ENCODE data around the gene PLCB3.
"Not testable (repeated sequence)": the region's sequence is repeated elsewhere in the genome, so short reads cannot be mapped to it uniquely, and the experiment has no call there.

The PLCB3 gene

DNA sequence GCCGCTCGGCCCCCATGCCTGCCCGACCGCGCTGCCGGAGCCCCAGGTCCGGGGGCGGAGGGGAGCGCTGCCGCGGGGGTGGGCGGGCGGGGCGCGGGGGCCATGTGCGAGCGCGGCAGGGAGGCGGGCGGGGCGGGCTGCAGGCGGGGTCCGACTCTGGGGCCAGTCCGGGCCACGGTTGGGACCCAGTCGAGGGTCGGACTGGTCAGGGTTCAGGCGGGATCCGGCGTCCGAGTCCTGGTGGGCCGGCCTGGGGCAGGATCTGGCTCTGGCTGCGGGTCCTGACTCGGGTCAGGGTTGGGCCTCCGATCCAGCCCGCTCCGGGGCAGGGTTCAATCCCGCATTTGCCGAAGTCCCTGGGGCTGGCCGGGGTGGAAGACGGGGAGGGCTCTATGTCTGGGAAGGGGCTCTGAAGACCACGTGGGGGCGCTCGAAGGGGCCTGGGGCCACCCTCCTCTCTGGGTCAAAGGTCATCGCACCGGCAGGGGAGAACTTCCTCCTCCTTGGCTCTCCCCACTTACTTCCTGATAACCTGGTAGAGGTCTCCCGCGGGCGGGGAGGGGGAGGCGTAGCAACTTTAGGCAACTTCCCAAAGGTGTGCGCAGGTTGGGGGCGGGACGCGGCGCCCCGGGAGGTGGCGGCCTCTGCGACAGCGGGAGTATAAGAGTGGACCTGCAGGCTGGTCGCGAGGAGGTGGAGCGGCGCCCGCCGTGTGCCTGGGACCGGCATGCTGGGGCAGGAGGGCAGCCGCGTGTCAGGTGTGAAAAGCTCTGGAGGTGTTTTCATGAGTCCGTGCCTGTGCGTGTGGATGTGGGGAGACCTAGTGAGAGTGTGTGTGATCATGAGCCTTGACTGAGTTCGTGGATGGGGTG, 54.6 kb downstream of the PLCB3 start:
- intact Hi-C loops (cut with DNase I), result loop anchor here (2.0 kb wide), 1 partner anchor 35 kb away; no protein-coding TSS in a partner anchor
- peak; percentile 46 to 82 (median 64) for DNase-seq

DNA sequence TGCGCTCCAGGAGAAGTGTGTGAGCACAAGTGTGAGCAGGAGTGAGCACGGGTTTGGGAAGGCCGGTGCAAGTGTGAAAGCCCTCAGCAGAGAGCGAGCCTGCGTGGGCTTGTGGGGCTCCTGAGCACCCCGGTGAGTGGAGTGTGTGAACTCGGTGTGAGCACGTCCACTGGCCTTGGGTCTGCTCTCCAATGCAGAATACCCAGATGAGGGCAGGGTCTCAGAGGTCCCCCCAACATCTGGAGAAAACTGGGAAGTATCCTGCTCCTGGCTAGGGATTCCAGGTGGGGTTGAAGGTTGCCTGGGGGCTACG, 55.2 kb downstream of the PLCB3 start:
- peak in 3 of 42 donors; percentile 17 to 41 (median 36) for DNase-seq
- intact Hi-C loops (cut with DNase I), result no loop called here

DNA sequence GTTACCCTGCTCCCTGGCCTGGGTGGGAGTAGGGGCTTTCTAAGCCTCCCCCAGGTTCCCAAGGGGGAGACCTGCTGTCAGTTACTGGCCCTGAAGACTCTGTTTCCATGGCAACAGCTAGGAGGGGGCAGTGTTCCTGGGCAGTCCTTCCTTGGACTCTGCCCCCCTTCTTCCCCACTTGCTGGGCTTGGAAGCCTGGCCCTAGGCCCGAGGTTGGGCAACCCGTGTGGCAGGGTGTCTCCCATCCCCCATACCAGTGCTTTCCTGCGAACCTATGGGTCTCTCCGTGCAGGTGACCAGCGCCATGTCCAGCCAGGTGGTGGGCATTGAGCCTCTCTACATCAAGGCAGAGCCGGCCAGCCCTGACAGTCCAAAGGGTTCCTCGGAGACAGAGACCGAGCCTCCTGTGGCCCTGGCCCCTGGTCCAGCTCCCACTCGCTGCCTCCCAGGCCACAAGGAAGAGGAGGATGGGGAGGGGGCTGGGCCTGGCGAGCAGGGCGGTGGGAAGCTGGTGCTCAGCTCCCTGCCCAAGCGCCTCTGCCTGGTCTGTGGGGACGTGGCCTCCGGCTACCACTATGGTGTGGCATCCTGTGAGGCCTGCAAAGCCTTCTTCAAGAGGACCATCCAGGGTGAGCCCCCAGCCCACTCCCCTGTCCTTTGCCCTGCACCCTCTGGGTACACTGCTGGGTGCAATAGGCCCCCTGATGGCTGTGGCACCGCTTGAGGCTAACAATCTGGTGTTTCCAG, 55.7 kb downstream of the PLCB3 start:
- DNase-seq, result peak in 12 of 42 donors; percentile 37 to 63 (median 49)
- intact Hi-C loops (cut with DNase I), result no loop called here

DNA sequence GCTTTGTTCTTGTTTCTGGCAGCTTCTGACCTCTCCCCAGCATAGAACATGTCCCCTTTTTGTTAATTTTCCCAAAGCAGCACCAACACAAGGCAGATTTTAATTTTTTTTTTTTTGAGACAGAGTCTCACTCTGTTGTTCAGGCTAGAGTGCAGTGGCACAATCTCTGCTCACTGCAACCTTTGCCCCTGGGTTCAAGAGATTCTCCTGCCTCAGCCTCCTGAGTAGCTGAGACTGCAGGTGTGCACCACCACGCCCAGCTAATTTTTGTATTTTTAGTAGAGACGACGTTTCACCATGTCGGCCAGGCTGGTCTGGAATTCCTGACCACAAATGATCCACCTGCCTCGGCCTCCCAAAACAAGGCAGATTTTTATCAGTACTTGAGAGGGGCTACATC, 56.5 kb downstream of the PLCB3 start:
- DNase-seq; intact Hi-C loops (cut with DNase I): not testable (repeated sequence)

DNA sequence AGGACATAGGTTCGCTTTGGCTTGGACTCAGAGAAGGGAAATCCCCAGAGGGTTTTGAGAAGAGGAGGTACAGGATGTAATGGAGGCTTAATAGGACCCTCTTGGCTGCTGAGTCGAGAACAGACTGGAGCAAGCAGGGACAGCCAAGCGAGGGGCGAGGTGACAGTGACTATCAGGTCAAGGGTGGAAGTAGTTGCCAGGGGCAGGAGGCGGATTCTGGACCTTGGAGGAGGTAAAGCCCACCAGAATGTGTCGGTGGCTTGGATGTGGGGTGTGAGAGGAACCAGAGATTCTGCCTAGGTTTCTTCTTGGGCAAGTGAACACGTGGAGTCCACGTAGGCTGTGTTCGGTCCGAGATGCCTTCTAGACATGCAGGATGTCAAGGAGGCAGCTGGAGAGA, 61.6 kb downstream of the PLCB3 start:
- intact Hi-C loops (cut with DNase I), result no loop called here
- no peak for DNase-seq

DNA sequence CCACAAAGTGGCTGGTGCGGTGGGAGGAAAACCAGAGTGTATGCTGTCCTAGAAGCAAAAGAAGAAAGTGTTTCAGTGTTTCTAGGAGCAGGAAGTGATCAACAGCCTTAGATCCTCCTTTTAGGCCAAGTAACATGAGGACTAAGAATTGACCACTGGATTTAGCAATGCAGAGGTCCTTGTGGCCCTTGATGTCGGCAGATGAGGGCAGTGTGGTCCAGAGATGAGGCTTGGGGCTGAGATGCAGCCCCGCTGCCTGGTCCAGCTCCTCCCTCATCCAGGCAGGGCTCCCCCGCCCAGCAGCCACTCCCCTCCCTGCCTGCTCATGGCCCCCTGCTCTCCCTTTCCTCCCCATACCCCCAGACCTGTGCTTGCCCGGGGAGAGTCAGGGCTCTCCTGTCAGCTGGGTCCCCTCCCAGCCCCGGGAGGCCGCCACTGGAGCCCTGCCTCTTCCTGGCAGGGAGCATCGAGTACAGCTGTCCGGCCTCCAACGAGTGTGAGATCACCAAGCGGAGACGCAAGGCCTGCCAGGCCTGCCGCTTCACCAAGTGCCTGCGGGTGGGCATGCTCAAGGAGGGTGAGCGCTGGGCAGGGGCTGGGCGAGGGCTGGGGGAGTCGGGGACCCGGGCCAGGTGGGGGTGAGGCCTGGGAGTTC, 62.3 kb downstream of the PLCB3 start:
- intact Hi-C loops (cut with DNase I), result no loop called here

DNA sequence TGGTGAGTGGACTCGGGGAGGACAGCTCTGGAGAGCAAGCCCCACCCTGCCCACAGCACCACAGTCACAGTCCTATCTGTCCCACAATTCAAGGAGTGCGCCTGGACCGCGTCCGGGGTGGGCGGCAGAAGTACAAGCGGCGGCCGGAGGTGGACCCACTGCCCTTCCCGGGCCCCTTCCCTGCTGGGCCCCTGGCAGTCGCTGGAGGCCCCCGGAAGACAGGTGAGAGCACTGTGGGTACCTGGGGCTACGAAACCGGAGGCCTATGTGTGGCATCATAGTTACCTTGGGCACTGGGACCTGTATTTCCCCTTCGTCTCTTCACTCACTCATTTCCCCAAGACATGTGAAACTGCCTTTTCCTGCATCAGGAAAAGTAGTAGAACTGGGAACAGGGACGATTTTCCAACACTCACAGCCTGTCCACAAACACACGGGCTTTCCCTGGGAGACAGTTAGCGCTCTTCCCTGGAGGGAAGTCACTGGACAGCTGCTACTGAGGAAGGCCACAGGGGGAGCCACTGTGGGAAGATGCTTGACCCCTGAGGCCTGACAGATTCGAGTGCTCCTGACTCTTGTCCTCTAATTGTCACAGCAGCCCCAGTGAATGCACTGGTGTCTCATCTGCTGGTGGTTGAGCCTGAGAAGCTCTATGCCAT, 62.9 kb downstream of the PLCB3 start:
- intact Hi-C loops (cut with DNase I), result no loop called here
- no peak for DNase-seq

More for the DNA sequence above, 62.3 kb downstream of the PLCB3 start:
- peak in 17 of 42 donors; percentile 30 to 73 (median 43) for DNase-seq

DNA sequence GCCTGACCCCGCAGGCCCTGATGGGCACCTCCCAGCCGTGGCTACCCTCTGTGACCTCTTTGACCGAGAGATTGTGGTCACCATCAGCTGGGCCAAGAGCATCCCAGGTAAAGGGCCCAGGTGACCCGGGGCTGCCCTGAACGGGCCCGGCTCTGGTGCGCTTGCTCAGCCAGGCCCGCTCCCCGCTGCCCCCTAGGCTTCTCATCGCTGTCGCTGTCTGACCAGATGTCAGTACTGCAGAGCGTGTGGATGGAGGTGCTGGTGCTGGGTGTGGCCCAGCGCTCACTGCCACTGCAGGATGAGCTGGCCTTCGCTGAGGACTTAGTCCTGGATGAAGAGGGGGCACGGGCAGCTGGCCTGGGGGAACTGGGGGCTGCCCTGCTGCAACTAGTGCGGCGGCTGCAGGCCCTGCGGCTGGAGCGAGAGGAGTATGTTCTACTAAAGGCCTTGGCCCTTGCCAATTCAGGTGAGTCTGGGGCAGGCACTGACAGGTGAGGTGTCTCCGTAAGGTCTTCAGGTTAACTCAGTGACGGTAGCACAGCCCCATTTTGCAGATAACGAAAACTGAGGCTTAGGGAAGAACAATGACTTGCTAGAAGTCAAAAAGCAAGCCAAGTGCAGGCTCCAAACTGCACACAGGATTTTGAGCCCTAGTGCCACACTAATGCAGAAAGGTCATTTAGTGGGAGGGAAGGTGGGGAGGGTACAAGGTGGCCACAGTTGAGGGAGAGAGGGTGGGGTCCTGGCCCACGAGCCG, 63.7 kb downstream of the PLCB3 start:
- no peak for DNase-seq

DNA sequence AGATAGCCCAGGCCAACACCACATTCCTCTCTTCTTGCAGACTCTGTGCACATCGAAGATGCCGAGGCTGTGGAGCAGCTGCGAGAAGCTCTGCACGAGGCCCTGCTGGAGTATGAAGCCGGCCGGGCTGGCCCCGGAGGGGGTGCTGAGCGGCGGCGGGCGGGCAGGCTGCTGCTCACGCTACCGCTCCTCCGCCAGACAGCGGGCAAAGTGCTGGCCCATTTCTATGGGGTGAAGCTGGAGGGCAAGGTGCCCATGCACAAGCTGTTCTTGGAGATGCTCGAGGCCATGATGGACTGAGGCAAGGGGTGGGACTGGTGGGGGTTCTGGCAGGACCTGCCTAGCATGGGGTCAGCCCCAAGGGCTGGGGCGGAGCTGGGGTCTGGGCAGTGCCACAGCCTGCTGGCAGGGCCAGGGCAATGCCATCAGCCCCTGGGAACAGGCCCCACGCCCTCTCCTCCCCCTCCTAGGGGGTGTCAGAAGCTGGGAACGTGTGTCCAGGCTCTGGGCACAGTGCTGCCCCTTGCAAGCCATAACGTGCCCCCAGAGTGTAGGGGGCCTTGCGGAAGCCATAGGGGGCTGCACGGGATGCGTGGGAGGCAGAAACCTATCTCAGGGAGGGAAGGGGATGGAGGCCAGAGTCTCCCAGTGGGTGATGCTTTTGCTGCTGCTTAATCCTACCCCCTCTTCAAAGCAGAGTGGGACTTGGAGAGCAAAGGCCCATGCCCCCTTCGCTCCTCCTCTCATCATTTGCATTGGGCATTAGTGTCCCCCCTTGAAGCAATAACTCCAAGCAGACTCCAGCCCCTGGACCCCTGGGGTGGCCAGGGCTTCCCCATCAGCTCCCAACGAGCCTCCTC, 64.6 kb downstream of the PLCB3 start:
- intact Hi-C loops (cut with DNase I), result loop anchor here (5.0 kb wide), 1 partner anchor 41 kb away; the partner anchor contains the start of gene RPS6KA4

More for the DNA sequence above, 63.7 kb downstream of the PLCB3 start:
- intact Hi-C loops (cut with DNase I), result loop anchor here (5.0 kb wide), 1 partner anchor 42 kb away; the partner anchor contains the start of gene RPS6KA4

DNA sequence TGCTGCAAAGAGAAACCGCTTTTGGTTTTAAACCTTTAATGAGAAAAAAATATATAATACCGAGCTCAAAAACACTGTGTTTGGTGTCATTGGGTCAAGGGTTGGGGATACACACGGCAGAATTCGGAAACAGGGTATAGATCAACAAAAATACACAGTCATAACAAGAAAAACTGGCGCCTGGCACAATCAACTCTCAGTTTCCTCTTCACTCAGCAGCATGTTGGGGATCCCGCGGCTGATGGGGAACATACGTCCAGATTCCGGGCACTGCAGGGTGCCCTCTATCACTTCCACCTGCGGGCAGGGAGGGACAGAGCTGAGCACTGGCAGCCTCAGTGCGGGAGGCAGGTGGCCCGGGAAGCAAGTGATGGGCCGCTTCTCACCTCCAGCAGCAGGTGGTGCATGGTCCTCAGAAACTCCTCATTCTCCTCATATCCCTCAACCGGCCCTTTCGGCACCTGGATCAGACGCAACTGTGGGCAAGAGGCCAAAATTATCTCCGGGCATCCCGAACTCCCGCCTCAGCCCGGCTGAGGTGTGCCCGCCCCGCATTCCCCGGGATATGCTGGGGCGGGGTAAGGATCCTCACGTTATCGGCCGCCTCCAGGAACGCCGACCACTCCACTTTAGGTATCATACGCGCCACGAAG, 65.5 kb downstream of the PLCB3 start:
- peak in 6 of 42 donors; percentile 14 to 44 (median 30) for DNase-seq
- intact Hi-C loops (cut with DNase I), result loop anchor here (5.0 kb wide), 1 partner anchor 41 kb away; the partner anchor contains the start of gene RPS6KA4

More for the DNA sequence above, 64.6 kb downstream of the PLCB3 start:
- DNase-seq, result not testable (repeated sequence)

DNA sequence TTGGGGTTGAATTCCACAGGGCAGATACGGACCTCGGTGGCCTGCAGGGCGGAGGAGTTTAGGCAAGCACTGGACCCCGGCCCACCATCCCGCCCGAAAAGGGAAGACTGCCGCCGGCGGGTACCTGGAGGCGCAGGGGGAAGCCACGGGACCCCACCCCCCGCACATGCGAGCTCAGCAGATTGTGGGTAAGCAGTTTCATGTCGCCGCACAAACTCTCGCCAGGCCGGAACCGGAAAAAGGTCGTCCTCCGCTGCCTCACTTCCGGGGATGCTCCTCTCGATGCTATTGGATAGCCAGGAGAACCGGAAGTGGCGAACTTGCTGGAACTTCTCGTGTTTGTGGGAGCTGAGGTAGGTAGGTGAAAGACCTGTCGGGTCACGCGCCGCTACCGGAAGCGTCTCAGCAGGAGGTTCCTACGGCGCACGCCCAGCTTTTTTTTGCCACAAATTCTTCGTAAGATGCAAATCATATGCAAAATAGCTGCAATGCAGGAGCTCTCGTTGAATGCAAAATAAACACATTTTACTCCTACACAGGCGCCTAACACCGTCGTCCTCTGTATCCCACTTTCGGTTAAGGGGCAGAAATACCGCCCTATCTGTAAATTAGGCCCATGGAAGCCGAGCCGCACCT, 66.1 kb downstream of the PLCB3 start, which contains the start of gene TRMT112:
TRMT112 (minus strand) TSS at position 235 of the 636 bp plus-strand sequence; CDS start at position 202, 33 bp downstream.
- intact Hi-C loops (cut with DNase I), result loop anchor here (5.0 kb wide), 1 partner anchor 40 kb away; the partner anchor contains the start of gene RPS6KA4

DNA sequence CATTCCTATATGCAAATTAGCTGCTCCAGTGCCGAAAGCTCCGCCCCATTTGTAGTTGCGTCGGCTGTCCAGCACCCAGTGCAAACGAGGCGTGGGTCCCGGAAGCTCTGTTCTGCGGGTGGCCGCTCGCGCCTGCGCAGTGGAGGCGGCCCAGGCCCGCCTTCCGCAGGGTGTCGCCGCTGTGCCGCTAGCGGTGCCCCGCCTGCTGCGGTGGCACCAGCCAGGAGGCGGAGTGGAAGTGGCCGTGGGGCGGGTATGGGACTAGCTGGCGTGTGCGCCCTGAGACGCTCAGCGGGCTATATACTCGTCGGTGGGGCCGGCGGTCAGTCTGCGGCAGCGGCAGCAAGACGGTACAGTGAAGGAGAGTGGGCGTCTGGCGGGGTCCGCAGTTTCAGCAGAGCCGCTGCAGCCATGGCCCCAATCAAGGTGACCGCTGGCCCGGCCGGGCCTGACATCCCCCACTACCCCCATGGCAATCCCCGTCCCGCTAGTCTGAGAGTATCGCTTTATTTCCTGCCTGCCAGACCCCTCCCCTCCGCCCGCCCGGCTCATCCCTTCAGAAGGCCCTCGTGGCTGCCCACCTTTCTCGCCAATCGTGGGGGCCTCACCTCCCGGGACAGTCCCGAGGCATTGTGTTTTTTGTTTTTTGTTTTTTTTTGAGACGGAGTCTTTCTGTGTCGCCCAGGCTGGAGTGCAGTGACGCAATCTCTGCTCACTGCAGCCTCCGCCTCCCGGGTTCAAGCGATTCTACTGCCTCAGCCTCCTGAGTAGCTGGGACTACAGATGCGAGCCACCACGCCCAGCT, 66.8 kb downstream of the PLCB3 start, which contains the start of gene PRDX5:
PRDX5 (plus strand) TSS at position 161 of the 805 bp plus-strand sequence; CDS start at position 256, 95 bp downstream.
- peak; percentile 94 to 99 (median 97) for DNase-seq
- intact Hi-C loops (cut with DNase I), result loop anchor here (5.0 kb wide), 1 partner anchor 39 kb away; the partner anchor contains the start of gene RPS6KA4

More for the DNA sequence above, 66.1 kb downstream of the PLCB3 start, which contains the start of gene TRMT112:
- peak; percentile 93 to 99 (median 98) for DNase-seq
